Loucy (cell line): ENCODE data around the gene AP1G1.

Experiments used
- EZH2phosphoT487 ChIP-seq: fragments of 200-600 bp; IDR thresholded peaks from 2 replicates; pipeline ENCODE4 v1.6.1; 2018; ENCODE audit warnings: antibody characterized with exemption, mild to moderate bottlenecking, moderate library complexity, borderline replicate concordance
- TF ChIP-seq, protein P1 (sequence below): fragments of 200-600 bp; sonication (generic); conservative IDR thresholded peaks from 2 replicates; pipeline ENCODE4 v1.5.1; 2014; ENCODE audit warnings: mild to moderate bottlenecking, antibody characterized with exemption, low read length

DNA sequence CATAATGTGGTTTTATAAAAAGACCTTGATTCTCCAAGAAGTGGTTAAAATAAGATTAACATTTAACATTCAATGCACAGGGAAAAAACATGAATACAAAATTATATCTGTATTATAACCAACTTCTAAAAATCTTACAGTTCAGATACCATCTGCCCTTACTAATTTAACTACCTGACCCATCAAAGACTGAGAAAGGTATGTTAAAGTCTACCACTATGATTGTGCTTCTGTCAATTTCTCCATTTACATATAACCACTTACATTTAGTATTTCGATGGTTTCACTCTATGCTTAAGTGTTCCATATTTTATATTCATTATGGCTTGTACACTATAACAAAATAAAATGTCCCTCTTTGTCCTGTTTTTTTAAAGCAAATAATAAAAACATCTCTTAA lies 14.6 kb downstream of the AP1G1 start:
- TF ChIP-seq, protein P1, sequence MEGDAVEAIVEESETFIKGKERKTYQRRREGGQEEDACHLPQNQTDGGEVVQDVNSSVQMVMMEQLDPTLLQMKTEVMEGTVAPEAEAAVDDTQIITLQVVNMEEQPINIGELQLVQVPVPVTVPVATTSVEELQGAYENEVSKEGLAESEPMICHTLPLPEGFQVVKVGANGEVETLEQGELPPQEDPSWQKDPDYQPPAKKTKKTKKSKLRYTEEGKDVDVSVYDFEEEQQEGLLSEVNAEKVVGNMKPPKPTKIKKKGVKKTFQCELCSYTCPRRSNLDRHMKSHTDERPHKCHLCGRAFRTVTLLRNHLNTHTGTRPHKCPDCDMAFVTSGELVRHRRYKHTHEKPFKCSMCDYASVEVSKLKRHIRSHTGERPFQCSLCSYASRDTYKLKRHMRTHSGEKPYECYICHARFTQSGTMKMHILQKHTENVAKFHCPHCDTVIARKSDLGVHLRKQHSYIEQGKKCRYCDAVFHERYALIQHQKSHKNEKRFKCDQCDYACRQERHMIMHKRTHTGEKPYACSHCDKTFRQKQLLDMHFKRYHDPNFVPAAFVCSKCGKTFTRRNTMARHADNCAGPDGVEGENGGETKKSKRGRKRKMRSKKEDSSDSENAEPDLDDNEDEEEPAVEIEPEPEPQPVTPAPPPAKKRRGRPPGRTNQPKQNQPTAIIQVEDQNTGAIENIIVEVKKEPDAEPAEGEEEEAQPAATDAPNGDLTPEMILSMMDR = no peak
- TF ChIP-seq EZH2phosphoT487 = no peak
